Ishikawa (cell line): ENCODE data around the gene FGF12.

Experiments used
- CEBPB ChIP-seq: IDR thresholded peaks from 2 replicates; pipeline ENCODE4 v1.6.1; 2012
- EGR1 ChIP-seq: IDR thresholded peaks from 2 replicates; pipeline ENCODE4 v1.6.1; 2012
- EP300 ChIP-seq: IDR thresholded peaks from 2 replicates; pipeline ENCODE4 v1.6.1; 2012; ENCODE audit warnings: borderline replicate concordance
- FOXM1 ChIP-seq: IDR thresholded peaks from 2 replicates; pipeline ENCODE4 v1.6.1; 2012; ENCODE audit warnings: low read depth, borderline replicate concordance
- MAX ChIP-seq: IDR thresholded peaks from 2 replicates; pipeline ENCODE4 v1.6.1; 2012
- NFIC ChIP-seq: IDR thresholded peaks from 2 replicates; pipeline ENCODE4 v1.6.1; 2012
- RAD21 ChIP-seq: IDR thresholded peaks from 2 replicates; pipeline ENCODE4 v1.6.1; 2012; ENCODE audit warnings: low read depth
- TAF1 ChIP-seq: IDR thresholded peaks from 2 replicates; pipeline ENCODE4 v1.6.1; 2012; ENCODE audit warnings: low read depth, mild to moderate bottlenecking
- TCF12 ChIP-seq: IDR thresholded peaks from 2 replicates; pipeline ENCODE4 v1.6.1; 2012; ENCODE audit warnings: low read depth
- TEAD4 ChIP-seq: IDR thresholded peaks from 2 replicates; pipeline ENCODE4 v1.6.1; 2012
- USF1 ChIP-seq: IDR thresholded peaks from 2 replicates; pipeline ENCODE4 v1.6.1; 2012
- YY1 ChIP-seq: IDR thresholded peaks from 2 replicates; pipeline ENCODE4 v1.6.1; 2012; ENCODE audit warnings: low read depth
- ZBTB7A ChIP-seq: IDR thresholded peaks from 2 replicates; pipeline ENCODE4 v1.6.1; 2012; ENCODE audit warnings: low read depth
- TF ChIP-seq, protein P1 (sequence below): IDR thresholded peaks from 2 replicates; pipeline ENCODE4 v1.6.1; 2012; ENCODE audit warnings: low read depth, mild to moderate bottlenecking

GRCh38 chr3:192651836-192652512 lies 75.4 kb downstream of the FGF12 start:
- no peak for TF ChIP-seq EGR1
- TF ChIP-seq ZBTB7A = no peak
- no peak for TF ChIP-seq FOXM1
- no peak for TF ChIP-seq MAX
- no peak for TF ChIP-seq EP300
- no peak for TF ChIP-seq NFIC
- TF ChIP-seq TAF1 = no peak
- TF ChIP-seq CEBPB = no peak
- TF ChIP-seq YY1 = no peak
- TF ChIP-seq TEAD4 = no peak
- TF ChIP-seq, protein P1, sequence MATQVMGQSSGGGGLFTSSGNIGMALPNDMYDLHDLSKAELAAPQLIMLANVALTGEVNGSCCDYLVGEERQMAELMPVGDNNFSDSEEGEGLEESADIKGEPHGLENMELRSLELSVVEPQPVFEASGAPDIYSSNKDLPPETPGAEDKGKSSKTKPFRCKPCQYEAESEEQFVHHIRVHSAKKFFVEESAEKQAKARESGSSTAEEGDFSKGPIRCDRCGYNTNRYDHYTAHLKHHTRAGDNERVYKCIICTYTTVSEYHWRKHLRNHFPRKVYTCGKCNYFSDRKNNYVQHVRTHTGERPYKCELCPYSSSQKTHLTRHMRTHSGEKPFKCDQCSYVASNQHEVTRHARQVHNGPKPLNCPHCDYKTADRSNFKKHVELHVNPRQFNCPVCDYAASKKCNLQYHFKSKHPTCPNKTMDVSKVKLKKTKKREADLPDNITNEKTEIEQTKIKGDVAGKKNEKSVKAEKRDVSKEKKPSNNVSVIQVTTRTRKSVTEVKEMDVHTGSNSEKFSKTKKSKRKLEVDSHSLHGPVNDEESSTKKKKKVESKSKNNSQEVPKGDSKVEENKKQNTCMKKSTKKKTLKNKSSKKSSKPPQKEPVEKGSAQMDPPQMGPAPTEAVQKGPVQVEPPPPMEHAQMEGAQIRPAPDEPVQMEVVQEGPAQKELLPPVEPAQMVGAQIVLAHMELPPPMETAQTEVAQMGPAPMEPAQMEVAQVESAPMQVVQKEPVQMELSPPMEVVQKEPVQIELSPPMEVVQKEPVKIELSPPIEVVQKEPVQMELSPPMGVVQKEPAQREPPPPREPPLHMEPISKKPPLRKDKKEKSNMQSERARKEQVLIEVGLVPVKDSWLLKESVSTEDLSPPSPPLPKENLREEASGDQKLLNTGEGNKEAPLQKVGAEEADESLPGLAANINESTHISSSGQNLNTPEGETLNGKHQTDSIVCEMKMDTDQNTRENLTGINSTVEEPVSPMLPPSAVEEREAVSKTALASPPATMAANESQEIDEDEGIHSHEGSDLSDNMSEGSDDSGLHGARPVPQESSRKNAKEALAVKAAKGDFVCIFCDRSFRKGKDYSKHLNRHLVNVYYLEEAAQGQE = no peak
- TF ChIP-seq TCF12 = no peak
- TF ChIP-seq RAD21 = no peak
- TF ChIP-seq USF1 = no peak
